Heart right ventricle (tissue), 16 donors: ENCODE data around the gene EPS8. TPM values are rescaled to one million over a fixed set of nuclear protein-coding genes. Genes with fewer than 3 reads are reported as not detected.

Experiments
- ATAC-seq, 8 donors: fragments of 200-7000 bp; cut with Tn5 transposase; one replicate each; pipeline ENCODE4 v1.9.1; 2020; ENCODE audit warnings: mild to moderate bottlenecking in 8 of 8, moderate library complexity in 8 of 8, moderate number of reproducible peaks in 1 of 8
- DNase-seq, 2 donors: peaks; one replicate each; pipeline ENCODE4 v3.0.0-alpha.2; 2020
- H3K27ac ChIP-seq, 10 donors: fragments of 200-600 bp; sonication (generic) in 2 of 10; one replicate each; pipeline versions ENCODE4 v1.5.0 to v1.8.0; 2020 to 2022; ENCODE audit warnings: mild to moderate bottlenecking in 3 of 10
- H3K27me3 ChIP-seq, 7 donors: fragments of 200-600 bp; one replicate each; pipeline ENCODE4 v1.8.0; 2021 to 2022; ENCODE audit warnings: mild to moderate bottlenecking in 2 of 7
- H3K36me3 ChIP-seq, 9 donors: fragments of 200-600 bp; sonication (generic) in 1 of 9; one replicate each; pipeline versions ENCODE4 v1.5.0 to v1.8.0; 2020 to 2022; ENCODE audit warnings: mild to moderate bottlenecking in 2 of 9
- H3K4me1 ChIP-seq, 9 donors: fragments of 200-600 bp; sonication (generic) in 1 of 9; one replicate each; pipeline versions ENCODE4 v1.5.0 to v1.8.0; 2020 to 2022; ENCODE audit warnings: mild to moderate bottlenecking in 4 of 9
- H3K4me3 ChIP-seq, 10 donors: fragments of 200-600 bp; sonication (generic) in 2 of 10; one replicate each; pipeline versions ENCODE4 v1.5.0 to v1.8.0; 2020 to 2022; ENCODE audit warnings: mild to moderate bottlenecking in 7 of 10, moderate library complexity in 2 of 10
- H3K9me3 ChIP-seq, 11 donors: fragments of 200-600 bp in 10 of 11; sonication (generic) in 2 of 11; one replicate each; pipeline versions ENCODE4 v1.5.0 to v1.8.0; 2013 to 2022; ENCODE audit warnings: mild to moderate bottlenecking in 2 of 11, control low read depth in 1 of 11, moderate library complexity in 1 of 11
- WGBS, 2 donors: extraction: QIAGEN DNeasy Blood & Tissue Kit; methylation state at CpG; one replicate each; pipeline ENCODE4 v1.1.7; 2013; ENCODE audit warnings: inconsistent platforms in 1 of 2; 5-methylcytosine and 5-hydroxymethylcytosine counted together
- intact Hi-C, 10 donors: fragments of 100-400 bp; cut with DNase I; formaldehyde crosslinking; loops; one replicate each; pipeline versions ENCODE4 v1.11.1 to v1.14.2; 2022
- polyA plus RNA-seq, 2 donors: library from polyadenylated mRNA; stranded (reverse); fragments of 200-250 nt; gene quantifications; one replicate each; pipeline ENCODE4 v1.2.3, GENCODE V29; 2013
- total RNA-seq, 10 donors: library from RNA; stranded (reverse); fragmentation: NEBNext Ultra II Directional in 3 of 10; extraction: Animal tissue kit (Norgen Biotek cat#: 25700) in 3 of 10; gene quantifications; one replicate each; pipeline versions ENCODE4 v1.2.1 to v1.2.4, GENCODE V29; 2021 to 2023
- TF ChIP-seq, protein P1 (sequence below), 9 donors: fragments of 200-600 bp; sonication (generic) in 2 of 9; IDR thresholded peaks; one replicate each; pipeline versions ENCODE4 v1.5.0 to v1.8.0; 2021 to 2022; ENCODE audit warnings: antibody characterized with exemption in 9 of 9, mild to moderate bottlenecking in 5 of 9, moderate library complexity in 1 of 9
- donor health status: Arrhythmogenic right ventricular cardiomyopathy.
- donor health status: ischemic (EF 13 %, LVEDD 7.1; RV severe dilation, severe dysfunction).
- donor health status: healthy with polysubstance abuse.
- donor health status: DM: no; HTN: yes; CAD: no.
- donor health status: DM: no; HTN: no; CAD: no.
- donor health status: ischemic (EF 25% LVEDD 6.9; RV normal size, moderate dysfunction).
- donor health status: ischemic (EF 25% LVEDD 5.7; RV mildly dilated, moderate dysfunction).
- donor health status: healthy.
- donor health status: DM: yes; HTN: yes; CAD: no.
- donor health status: Ischemic cardiomyopathy.
- donor health status: ischemic (EF 35%, LVEDD 5.7; RV mildly dilated, moderate dysfunction).
- donor health status: nonischemic (EF 11% LVEDD 7.7; RV severe dilation, severe dysfunction).
- donor health status: DM: yes; HTN: yes; CAD: no.
- donor health status: PGD.
- donor health status: ischemic (EF 29% LVEDD 5.4; RV normal size, mild dysfunction).
- donor health status: nonischemic (EF 23%, LVEDD 6.1; RV moderate dilation, normal function).

The EPS8 gene
- total and polyA plus RNA-seq, 12 donors = 7.7 to 38.6 (median 15.7) TPM

- intact Hi-C loops = no loop called here
Measured at GRCh38 chr12:15808250-15808649, 19.1 kb upstream of the EPS8 start.

DNA sequence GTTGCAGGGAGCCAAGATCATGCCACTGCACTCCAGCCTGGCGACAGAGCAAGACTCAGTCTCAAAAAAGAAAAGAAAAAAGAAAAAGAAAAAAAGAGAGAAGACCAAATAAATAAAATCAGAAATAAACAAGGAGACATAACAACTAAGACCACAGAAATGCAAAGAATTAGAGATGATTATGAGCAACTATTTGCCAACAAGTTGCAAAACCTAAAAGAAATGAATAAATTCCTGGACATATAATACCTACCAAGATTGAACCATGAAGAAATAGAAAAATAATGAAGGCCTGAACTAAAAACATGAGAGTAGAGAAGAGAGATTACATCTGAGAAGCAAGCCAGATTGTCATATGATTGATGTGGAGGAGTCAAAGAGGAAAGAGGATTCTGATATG, 17.6 kb upstream of the EPS8 start:
- Histone ChIP-seq H3K36me3 (no peaks in the 10 kb centered on the region), H3K4me3 (no peak overlapping the region), H3K4me1 (peaks cover 0 to 6% (median 0%) of the 10 kb centered on the region in 9 donors), H3K9me3 (no peaks in the 10 kb centered on the region), H3K27ac (no peak overlapping the region), H3K27me3 (no peaks in the 10 kb centered on the region)
- ATAC-seq (no peak), DNase-seq (no peak)
- WGBS, 2 donors = 92 to 100% methylated on average over 1 of the region's 1 CpG
- TF ChIP-seq, protein P1, sequence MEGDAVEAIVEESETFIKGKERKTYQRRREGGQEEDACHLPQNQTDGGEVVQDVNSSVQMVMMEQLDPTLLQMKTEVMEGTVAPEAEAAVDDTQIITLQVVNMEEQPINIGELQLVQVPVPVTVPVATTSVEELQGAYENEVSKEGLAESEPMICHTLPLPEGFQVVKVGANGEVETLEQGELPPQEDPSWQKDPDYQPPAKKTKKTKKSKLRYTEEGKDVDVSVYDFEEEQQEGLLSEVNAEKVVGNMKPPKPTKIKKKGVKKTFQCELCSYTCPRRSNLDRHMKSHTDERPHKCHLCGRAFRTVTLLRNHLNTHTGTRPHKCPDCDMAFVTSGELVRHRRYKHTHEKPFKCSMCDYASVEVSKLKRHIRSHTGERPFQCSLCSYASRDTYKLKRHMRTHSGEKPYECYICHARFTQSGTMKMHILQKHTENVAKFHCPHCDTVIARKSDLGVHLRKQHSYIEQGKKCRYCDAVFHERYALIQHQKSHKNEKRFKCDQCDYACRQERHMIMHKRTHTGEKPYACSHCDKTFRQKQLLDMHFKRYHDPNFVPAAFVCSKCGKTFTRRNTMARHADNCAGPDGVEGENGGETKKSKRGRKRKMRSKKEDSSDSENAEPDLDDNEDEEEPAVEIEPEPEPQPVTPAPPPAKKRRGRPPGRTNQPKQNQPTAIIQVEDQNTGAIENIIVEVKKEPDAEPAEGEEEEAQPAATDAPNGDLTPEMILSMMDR (IDR thresholded peaks at IDR 0.05) = no peak
- intact Hi-C loops = no loop called here

More at GRCh38 chr12:15808250-15808649, 19.1 kb upstream of the EPS8 start:
- no peaks in the 10 kb centered on the region for H3K9me3 ChIP-seq
- ATAC-seq (no peak), DNase-seq (no peak)
- no peak overlapping the region for H3K4me3 ChIP-seq
- 92% methylated on average over 2 of the region's 2 CpGs for WGBS, 2 donors
- H3K27ac ChIP-seq = peak overlapping the region in 3 of 10 donors; percentile 6 to 45 (median 10)
- H3K27me3 ChIP-seq = no peaks in the 10 kb centered on the region
- H3K36me3 ChIP-seq = no peaks in the 10 kb centered on the region
- peaks cover 0 to 6% (median 0%) of the 10 kb centered on the region in 9 donors for H3K4me1 ChIP-seq
- TF ChIP-seq, protein P1 (IDR thresholded peaks at IDR 0.05) = no peak

GRCh38 chr12:15801770-15802744, 12.9 kb upstream of the EPS8 start:
- DNase-seq = no peak
- intact Hi-C loops = no loop called here
- 91 to 92% methylated on average over 6 of the region's 6 CpGs for WGBS, 2 donors
- H3K4me1 ChIP-seq = peaks cover 0 to 9% (median 0%) of the 10 kb centered on the region in 9 donors
- no peak overlapping the region for H3K4me3 ChIP-seq
- no peak overlapping the region for H3K27ac ChIP-seq
- H3K36me3 ChIP-seq = no peaks in the 10 kb centered on the region
- ATAC-seq = no peak
- no peaks in the 10 kb centered on the region for H3K9me3 ChIP-seq
- no peaks in the 10 kb centered on the region for H3K27me3 ChIP-seq
- TF ChIP-seq, protein P1 (IDR thresholded peaks at IDR 0.05) = no peak

DNA sequence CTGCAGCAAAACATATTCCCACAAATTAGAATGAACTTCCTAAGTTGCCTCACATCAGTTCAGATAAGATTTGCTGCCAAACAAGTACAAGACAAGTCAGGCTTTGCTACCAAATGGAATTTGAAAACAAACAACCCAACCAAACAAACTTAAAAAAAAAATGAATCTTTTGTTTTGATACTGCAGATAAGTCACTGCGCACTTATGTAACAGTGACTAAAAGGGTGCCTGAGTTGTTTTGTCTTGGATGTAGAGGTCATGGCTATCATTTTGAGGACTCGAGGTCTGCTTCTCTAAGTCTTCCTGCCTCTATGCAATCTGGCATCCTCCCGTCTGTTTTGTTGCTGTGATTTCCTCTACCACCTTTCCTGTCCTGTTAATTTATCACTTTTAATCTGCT, 11.1 kb upstream of the EPS8 start:
- Histone ChIP-seq H3K27ac (no peak overlapping the region), H3K4me3 (no peak overlapping the region), H3K36me3 (no peaks in the 10 kb centered on the region), H3K27me3 (no peaks in the 10 kb centered on the region), H3K4me1 (peaks cover 0 to 9% (median 0%) of the 10 kb centered on the region in 9 donors), H3K9me3 (no peaks in the 10 kb centered on the region)
- intact Hi-C loops = no loop called here
- ATAC-seq = no peak
- WGBS, 2 donors = 47 to 60% methylated on average over 3 of the region's 3 CpGs
- TF ChIP-seq, protein P1 (IDR thresholded peaks at IDR 0.05) = no peak
- DNase-seq = no peak
